CD4-positive, CD25-positive, alpha-beta regulatory T cell (primary cell): ENCODE data around the gene UBE2I. TPM values are rescaled to one million over a fixed set of nuclear protein-coding genes. Genes with fewer than 3 reads are reported as not detected.

ENCODE experiments used
- ATAC-seq, 2 donors: fragments of 150-1000 bp; cut with Tn5 transposase; one replicate each; pipeline ENCODE4 v1.10.0; 2021; ENCODE audit warnings: low read depth in 2 of 2, moderate number of reproducible peaks in 2 of 2, moderate library complexity in 1 of 2
- DNase-seq, 3 donors: peaks; one replicate each; pipeline versions ENCODE4 v3.0.0 to v3.0.0-alpha.2; 2012 to 2022; ENCODE audit warnings: mixed read lengths in 1 of 3
- H3K27ac ChIP-seq: one replicate; pipeline ENCODE4 v1.7.0; 2013; ENCODE audit warnings: mild to moderate bottlenecking, low read length; ENCODE audit not compliant: insufficient read depth, poor library complexity, severe bottlenecking
- H3K27me3 ChIP-seq: one replicate; pipeline ENCODE4 v1.7.0; 2013; ENCODE audit warnings: low read length; ENCODE audit not compliant: control insufficient read depth, insufficient read depth
- H3K36me3 ChIP-seq: one replicate; pipeline ENCODE4 v1.7.0; 2013; ENCODE audit warnings: mild to moderate bottlenecking, low read length, moderate library complexity; ENCODE audit not compliant: control insufficient read depth, insufficient read depth
- H3K4me1 ChIP-seq: 2 replicates; pipeline ENCODE4 v1.7.0; 2013; ENCODE audit warnings: mild to moderate bottlenecking, low read length; ENCODE audit not compliant: insufficient read depth, control insufficient read depth, poor library complexity, severe bottlenecking
- H3K4me3 ChIP-seq: one replicate; pipeline ENCODE4 v1.7.0; 2013; ENCODE audit warnings: low read depth, mild to moderate bottlenecking, low read length, moderate library complexity
- H3K9me3 ChIP-seq, 2 experiments: 1 replicate in 1 of 2; 2 replicates in 1 of 2; pipeline ENCODE4 v1.7.0; 2013; ENCODE audit warnings: low read length in 2 of 2, mild to moderate bottlenecking in 1 of 2, moderate library complexity in 1 of 2; ENCODE audit not compliant: control insufficient read depth in 2 of 2
- H3K27ac Mint-ChIP-seq, 3 donors: one replicate each; pipeline ENCODE4 v1.8.0; 2020 to 2022; ENCODE audit warnings: mild to moderate bottlenecking in 3 of 3, mixed read lengths in 3 of 3, moderate library complexity in 2 of 3
- H3K27me3 Mint-ChIP-seq: one replicate; pipeline ENCODE4 v1.8.0; 2022; ENCODE audit warnings: mild to moderate bottlenecking, mixed read lengths
- H3K36me3 Mint-ChIP-seq: one replicate; pipeline ENCODE4 v1.8.0; 2020; ENCODE audit warnings: mixed read lengths
- H3K4me1 Mint-ChIP-seq, 4 donors: one replicate each; pipeline ENCODE4 v1.8.0; 2020 to 2022; ENCODE audit warnings: mixed read lengths in 4 of 4, mild to moderate bottlenecking in 1 of 4
- H3K4me3 Mint-ChIP-seq, 4 donors: one replicate each; pipeline ENCODE4 v1.8.0; 2020 to 2022; ENCODE audit warnings: mild to moderate bottlenecking in 4 of 4, mixed read lengths in 4 of 4, moderate library complexity in 3 of 4
- H3K9me3 Mint-ChIP-seq, 7 donors: one replicate each; pipeline ENCODE4 v1.8.0; 2020 to 2022; ENCODE audit warnings: mixed read lengths in 7 of 7, mild to moderate bottlenecking in 3 of 7, moderate library complexity in 2 of 7
- polyA plus RNA-seq, 4 donors: library from polyadenylated mRNA; unstranded; fragments of 300-500 nt; fragmentation: Illumina TruSeq; gene quantifications; one replicate each; pipeline ENCODE4 v1.2.3, GENCODE V29; 2021
- total RNA-seq: library from RNA; stranded (reverse); gene quantifications from one replicate; pipeline ENCODE4 v1.2.3, GENCODE V29; 2022

The UBE2I gene
- total and polyA plus RNA-seq, 5 donors from 2014 or later: 75.5 to 205 (median 95.6) TPM

DNA sequence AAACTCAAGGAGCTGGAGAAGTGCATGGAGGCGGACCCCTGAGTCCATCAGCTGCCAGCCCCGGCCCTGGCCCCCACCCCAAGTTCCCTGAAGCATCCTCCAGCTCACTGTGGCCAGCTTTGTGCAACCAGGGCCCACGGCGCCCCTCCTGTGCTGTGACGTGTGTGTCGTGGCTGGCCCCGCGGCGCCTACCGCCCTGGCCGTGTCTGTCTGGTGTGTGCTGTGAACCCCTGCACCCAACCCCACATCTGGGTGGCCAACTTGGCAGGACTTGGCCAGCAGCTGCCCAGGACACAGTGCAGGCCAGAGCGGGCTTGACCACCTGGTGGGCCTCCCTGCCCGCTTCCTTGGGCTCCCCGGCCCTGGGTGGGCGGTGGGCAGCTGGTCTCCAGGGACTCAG lies 39.0 kb downstream of the UBE2I start:
- DNase-seq (no peak), ATAC-seq (no peak)
- Histone ChIP-seq H3K4me1 (peaks cover 26% of the 10 kb centered on the region), H3K9me3 (no peaks in the 10 kb centered on the region), H3K27ac (no peak overlapping the region), H3K36me3 (peaks cover 15% of the 10 kb centered on the region), H3K4me3 (no peak overlapping the region), H3K27me3 (no peaks in the 10 kb centered on the region)
- H3K4me1 Mint-ChIP-seq: peaks cover 0 to 28% (median 8%) of the 10 kb centered on the region in 4 donors
- peaks cover 0 to 3% (median 0%) of the 10 kb centered on the region in 7 donors for H3K9me3 Mint-ChIP-seq
- peaks cover 5% of the 10 kb centered on the region for H3K27me3 Mint-ChIP-seq
- no peak overlapping the region for H3K27ac Mint-ChIP-seq
- peak overlapping the region in 1 of 4 donors; percentile 19 for H3K4me3 Mint-ChIP-seq
- peaks cover 3% of the 10 kb centered on the region for H3K36me3 Mint-ChIP-seq

DNA sequence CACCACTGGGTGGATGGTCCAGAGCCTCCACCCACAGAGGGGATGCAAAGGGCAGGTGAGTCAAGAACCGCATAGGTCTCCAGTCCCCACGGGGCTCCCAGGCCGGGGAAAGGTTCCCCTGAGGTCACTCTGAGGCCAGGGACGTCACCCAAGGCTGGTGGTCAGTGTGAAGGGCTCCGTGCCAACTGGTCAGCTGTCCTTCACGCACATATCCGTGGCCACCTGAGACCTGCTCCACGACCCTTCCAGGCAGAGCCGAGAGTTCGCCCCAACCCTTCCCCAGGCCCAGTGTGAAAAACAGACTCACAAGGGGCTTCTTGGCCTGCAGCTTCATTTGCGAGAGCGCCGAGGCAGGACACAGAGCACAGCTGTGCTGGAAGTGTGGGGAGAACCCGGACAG lies 39.5 kb downstream of the UBE2I start:
- Mint-ChIP-seq H3K4me1 (peaks cover 0 to 31% (median 11%) of the 10 kb centered on the region in 4 donors), H3K27ac (peak overlapping the region in 1 of 3 donors; percentile 42)

DNA sequence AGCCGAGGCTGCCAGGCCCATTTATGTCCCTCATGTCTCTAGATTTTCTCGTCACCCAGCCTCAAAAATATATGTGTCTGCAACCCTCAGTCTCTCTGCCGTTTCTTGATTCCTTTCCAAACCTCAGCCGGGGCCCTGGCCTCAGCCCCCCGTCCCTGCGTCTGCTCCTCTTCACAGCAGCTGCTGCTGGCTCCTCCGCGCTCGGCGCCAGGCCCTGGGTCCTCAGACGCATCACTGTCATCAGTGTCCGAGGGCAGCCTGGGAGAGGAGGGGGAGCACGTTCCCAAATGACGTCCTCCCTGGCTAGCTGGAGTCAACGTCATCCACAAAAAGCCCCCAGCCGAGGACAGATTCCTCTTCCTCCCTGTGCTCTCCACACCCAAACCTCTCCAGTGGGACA lies 39.9 kb downstream of the UBE2I start:
- Histone ChIP-seq H3K9me3 (no peaks in the 10 kb centered on the region), H3K4me1 (peaks cover 24% of the 10 kb centered on the region), H3K4me3 (no peak overlapping the region), H3K27me3 (no peaks in the 10 kb centered on the region), H3K36me3 (peaks cover 15% of the 10 kb centered on the region), H3K27ac (no peak overlapping the region)
- Mint-ChIP-seq H3K27ac (peak overlapping the region in 1 of 3 donors; percentile 42), H3K4me1 (peaks cover 0 to 33% (median 11%) of the 10 kb centered on the region in 4 donors), H3K27me3 (peaks cover 5% of the 10 kb centered on the region), H3K9me3 (peaks cover 0 to 3% (median 0%) of the 10 kb centered on the region in 7 donors), H3K36me3 (peaks cover 3% of the 10 kb centered on the region), H3K4me3 (peak overlapping the region in 3 of 4 donors; percentile 19 to 86 (median 60))
- ATAC-seq: no peak
- DNase-seq: no peak

More for the DNA sequence above, 39.5 kb downstream of the UBE2I start:
- Histone ChIP-seq H3K4me3 (no peak overlapping the region), H3K9me3 (no peaks in the 10 kb centered on the region), H3K27me3 (no peaks in the 10 kb centered on the region), H3K4me1 (peaks cover 24% of the 10 kb centered on the region), H3K27ac (no peak overlapping the region), H3K36me3 (peaks cover 15% of the 10 kb centered on the region)
- DNase-seq (no peak), ATAC-seq (no peak)
- H3K9me3 Mint-ChIP-seq: peaks cover 0 to 3% (median 0%) of the 10 kb centered on the region in 7 donors
- H3K4me3 Mint-ChIP-seq: peak overlapping the region in 3 of 4 donors; percentile 19 to 86 (median 60)
- H3K36me3 Mint-ChIP-seq: peaks cover 3% of the 10 kb centered on the region
- peaks cover 5% of the 10 kb centered on the region for H3K27me3 Mint-ChIP-seq

DNA sequence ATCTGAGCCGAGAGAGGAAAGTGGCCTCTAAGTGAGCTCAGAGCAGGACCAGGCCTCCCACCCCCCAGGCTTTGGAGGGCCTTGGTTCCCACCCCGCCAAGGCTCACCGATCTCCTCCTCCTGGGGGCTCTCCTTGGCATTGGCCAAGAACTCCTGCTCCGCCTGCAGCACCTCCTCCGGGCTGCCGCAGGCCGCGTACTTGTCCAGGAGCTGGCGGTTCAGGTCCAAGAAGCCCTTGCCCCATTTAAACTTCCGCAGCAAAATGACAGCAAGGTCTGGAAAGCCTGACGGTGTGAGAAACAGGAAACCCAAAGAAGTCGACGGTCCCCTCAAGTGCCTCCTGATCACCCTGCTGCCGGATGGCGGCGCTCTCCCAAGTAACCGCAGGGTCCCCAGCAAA lies 40.5 kb downstream of the UBE2I start:
- Histone ChIP-seq H3K9me3 (no peaks in the 10 kb centered on the region), H3K36me3 (peaks cover 15% of the 10 kb centered on the region), H3K27me3 (no peaks in the 10 kb centered on the region), H3K4me1 (peaks cover 24% of the 10 kb centered on the region), H3K4me3 (no peak overlapping the region), H3K27ac (no peak overlapping the region)
- no peak for ATAC-seq
- H3K9me3 Mint-ChIP-seq: peaks cover 0 to 3% (median 0%) of the 10 kb centered on the region in 7 donors
- H3K4me1 Mint-ChIP-seq: peaks cover 0 to 37% (median 12%) of the 10 kb centered on the region in 4 donors
- peak overlapping the region in 1 of 3 donors; percentile 26 for H3K27ac Mint-ChIP-seq
- DNase-seq: no peak
- H3K4me3 Mint-ChIP-seq: peak overlapping the region; percentile 51 to 82 (median 82)
- peaks cover 5% of the 10 kb centered on the region for H3K27me3 Mint-ChIP-seq
- H3K36me3 Mint-ChIP-seq: peaks cover 3% of the 10 kb centered on the region

DNA sequence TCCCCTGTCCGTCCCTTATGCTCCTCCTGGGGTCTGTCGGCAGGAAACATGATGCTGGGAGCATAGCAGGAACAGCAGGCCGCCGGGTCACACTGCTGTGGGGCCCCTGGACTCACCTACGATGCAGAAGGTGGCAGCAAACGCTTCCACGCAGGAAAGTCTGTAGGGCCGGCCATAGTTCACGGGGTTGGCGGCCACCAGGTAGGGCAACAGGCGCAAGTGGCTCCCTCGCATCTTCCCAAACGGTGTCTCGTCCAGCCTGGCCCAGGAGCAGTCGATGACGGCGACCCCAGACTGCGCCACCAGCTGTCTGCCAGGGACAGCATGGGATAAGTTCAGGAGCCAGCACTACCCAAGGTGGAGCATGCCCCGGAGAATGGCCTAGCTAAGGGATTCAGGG lies 41.3 kb downstream of the UBE2I start:
- H3K27ac ChIP-seq: peak overlapping the region; percentile 75
- no peaks in the 10 kb centered on the region for H3K27me3 ChIP-seq
- Mint-ChIP-seq H3K36me3 (peaks cover 3% of the 10 kb centered on the region), H3K27me3 (peaks cover 5% of the 10 kb centered on the region), H3K9me3 (peaks cover 0 to 3% (median 0%) of the 10 kb centered on the region in 7 donors), H3K4me1 (peaks cover 0 to 43% (median 15%) of the 10 kb centered on the region in 4 donors), H3K4me3 (peak overlapping the region; percentile 27 to 82 (median 82)), H3K27ac (peak overlapping the region; percentile 69 to 82 (median 74))
- H3K36me3 ChIP-seq: peaks cover 15% of the 10 kb centered on the region
- ATAC-seq (no peak), DNase-seq (no peak)
- peaks cover 24% of the 10 kb centered on the region for H3K4me1 ChIP-seq
- H3K9me3 ChIP-seq: no peaks in the 10 kb centered on the region
- H3K4me3 ChIP-seq: peak overlapping the region; percentile 72

DNA sequence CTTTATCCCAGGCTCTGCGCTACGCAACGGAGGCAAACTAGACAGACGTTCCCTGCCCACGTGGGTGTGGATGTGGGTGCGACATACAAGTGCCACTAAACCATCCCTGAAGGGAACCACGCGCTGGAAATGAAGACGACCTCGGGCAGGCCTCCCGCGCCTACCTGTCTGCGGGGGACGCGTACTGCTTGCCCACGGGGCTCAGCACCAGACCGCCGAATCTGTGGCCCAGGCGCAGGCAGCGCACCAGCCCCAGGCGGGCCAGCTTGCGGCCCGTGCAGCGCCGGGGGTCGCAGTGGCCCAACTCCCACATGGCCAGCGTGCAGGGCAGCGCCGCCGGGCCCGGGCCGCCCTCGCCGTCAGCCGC lies 41.8 kb downstream of the UBE2I start:
- peaks cover 0 to 43% (median 15%) of the 10 kb centered on the region in 4 donors for H3K4me1 Mint-ChIP-seq
- peak in 1 of 2 donors; percentile 3 for ATAC-seq
- peaks cover 24% of the 10 kb centered on the region for H3K4me1 ChIP-seq
- H3K4me3 Mint-ChIP-seq: peak overlapping the region; percentile 74 to 82 (median 82)
- peak overlapping the region; percentile 32 to 82 (median 71) for H3K27ac Mint-ChIP-seq
- peaks cover 5% of the 10 kb centered on the region for H3K27me3 Mint-ChIP-seq
- no peaks in the 10 kb centered on the region for H3K27me3 ChIP-seq
- peak overlapping the region; percentile 72 for H3K4me3 ChIP-seq
- H3K36me3 ChIP-seq: peaks cover 15% of the 10 kb centered on the region
- H3K36me3 Mint-ChIP-seq: peaks cover 3% of the 10 kb centered on the region
- peaks cover 0 to 3% (median 0%) of the 10 kb centered on the region in 7 donors for H3K9me3 Mint-ChIP-seq
- peak in 1 of 3 donors; percentile 37 for DNase-seq
- peak overlapping the region; percentile 75 for H3K27ac ChIP-seq
- no peaks in the 10 kb centered on the region for H3K9me3 ChIP-seq

DNA sequence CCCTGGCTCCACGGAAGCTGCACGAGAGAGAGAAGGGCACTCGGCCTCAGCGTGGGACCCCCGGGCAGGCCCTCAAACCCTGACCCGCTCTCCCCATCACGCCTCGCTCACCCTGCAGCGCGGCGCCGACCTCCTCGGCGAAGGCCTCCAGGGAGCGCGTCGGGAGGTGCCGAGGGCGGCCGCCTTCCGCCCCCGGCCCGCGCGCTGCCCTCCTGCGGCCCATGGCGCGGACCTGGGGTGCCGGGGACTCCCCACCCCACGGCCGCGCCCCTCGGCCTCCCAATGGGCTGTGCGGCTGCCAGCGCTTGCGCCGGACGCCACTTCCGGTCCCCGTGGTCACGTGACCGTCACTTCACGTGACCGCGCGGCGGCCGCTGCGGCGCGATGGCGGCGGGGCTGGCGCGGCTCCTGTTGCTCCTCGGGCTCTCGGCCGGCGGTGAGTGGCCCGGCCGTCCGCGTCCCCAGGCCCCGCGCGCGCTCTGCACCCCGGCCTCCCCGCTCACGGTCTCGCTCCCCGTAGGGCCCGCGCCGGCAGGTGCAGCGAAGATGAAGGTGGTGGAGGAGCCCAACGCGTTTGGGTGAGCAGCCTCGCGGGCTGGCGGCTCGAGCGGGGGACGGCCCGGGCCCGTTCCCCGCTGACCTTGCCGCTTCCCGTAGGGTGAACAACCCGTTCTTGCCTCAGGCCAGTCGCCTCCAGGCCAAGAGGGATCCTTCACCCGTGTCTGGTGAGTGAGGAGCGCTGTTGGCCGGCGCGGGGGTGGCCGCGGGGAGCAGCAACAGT lies 42.3 kb downstream of the UBE2I start, which contains the start of the genes GNPTG and TSR3:
TSS of gene GNPTG (plus strand) at position 350 of the 781 bp plus-strand sequence. CDS start at position 385, 35 bp downstream.
TSS of gene TSR3 (minus strand) at position 297 of the 781 bp plus-strand sequence. CDS start at position 223, 74 bp downstream.
- H3K4me1 Mint-ChIP-seq: peaks cover 0 to 43% (median 15%) of the 10 kb centered on the region in 4 donors
- peak within 1 kb of the TSS; percentile 85 to 91 (median 87) for H3K4me3 Mint-ChIP-seq
- DNase-seq: peak; percentile 82 to 91 (median 88)
- H3K27ac ChIP-seq: peak within 1 kb of the TSS; percentile 75
- H3K4me1 ChIP-seq: peaks cover 24% of the 10 kb centered on the region
- H3K27me3 Mint-ChIP-seq: peaks cover 5% of the 10 kb centered on the region
- peak within 1 kb of the TSS; percentile 71 to 98 (median 82) for H3K27ac Mint-ChIP-seq
- H3K9me3 Mint-ChIP-seq: peaks cover 0 to 3% (median 0%) of the 10 kb centered on the region in 7 donors
- H3K27me3 ChIP-seq: no peaks in the 10 kb centered on the region
- H3K9me3 ChIP-seq: no peaks in the 10 kb centered on the region
- peaks cover 15% of the 10 kb centered on the region for H3K36me3 ChIP-seq
- peak; percentile 75 to 79 for ATAC-seq
- H3K4me3 ChIP-seq: peak within 1 kb of the TSS; percentile 88
- H3K36me3 Mint-ChIP-seq: peaks cover 3% of the 10 kb centered on the region
